Glomerular endothelial cell (primary cell): ENCODE measurements around the gene TREH. TPM values are rescaled to one million over a fixed set of nuclear protein-coding genes. Genes with fewer than 3 reads are reported as not detected.

ENCODE experiments used
- DNase-seq: peaks from one replicate; pipeline ENCODE4 v3.0.0-alpha.2; 2011; ENCODE audit warnings: low read depth, low spot score; ENCODE audit errors: extremely low read depth
- total RNA-seq: library from RNA; depleted of rRNA; stranded (reverse); fragments of >200 nt; gene quantifications from 2 replicates; pipeline ENCODE4 v1.2.3, GENCODE V29; 2015

The TREH gene
- total RNA-seq, 1 donor from 2014 or later = not detected

DNA sequence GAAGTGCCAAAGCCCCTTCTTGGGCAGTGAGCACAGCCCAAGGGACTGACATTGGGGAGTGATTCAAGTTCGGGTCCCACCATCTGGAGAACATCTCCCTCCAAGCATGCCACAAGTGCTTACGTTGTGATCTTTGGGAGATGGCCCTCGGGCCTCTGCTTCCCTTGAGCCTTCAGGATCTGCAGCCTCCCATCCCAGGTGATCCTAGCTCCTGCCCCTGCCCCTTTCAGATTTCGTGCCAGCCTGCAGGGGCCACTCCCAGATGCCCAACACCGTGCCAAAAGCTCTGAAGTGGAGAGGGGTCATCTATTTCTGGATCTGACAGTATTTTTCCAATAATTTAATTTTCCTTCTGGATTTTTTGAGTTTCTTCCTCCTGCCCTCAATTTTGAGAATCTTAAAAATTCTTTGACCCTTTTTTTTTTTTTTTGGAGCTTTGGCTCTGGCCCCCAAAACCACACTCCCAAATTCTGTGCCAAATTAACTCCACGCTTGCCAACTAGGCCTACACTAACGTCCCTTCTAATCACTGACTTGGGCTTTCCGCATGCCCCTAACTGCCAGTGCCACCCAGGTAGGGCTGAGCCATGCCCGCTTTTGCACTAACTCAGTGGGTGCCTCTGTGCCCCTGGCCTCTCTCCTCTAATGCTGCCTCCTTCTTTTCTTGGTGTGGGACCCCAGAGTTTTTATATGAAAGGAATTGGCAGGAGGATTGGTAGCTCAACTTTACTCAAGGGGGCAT lies 46.7 kb downstream of the TREH start:
- DNase-seq = no peak

DNA sequence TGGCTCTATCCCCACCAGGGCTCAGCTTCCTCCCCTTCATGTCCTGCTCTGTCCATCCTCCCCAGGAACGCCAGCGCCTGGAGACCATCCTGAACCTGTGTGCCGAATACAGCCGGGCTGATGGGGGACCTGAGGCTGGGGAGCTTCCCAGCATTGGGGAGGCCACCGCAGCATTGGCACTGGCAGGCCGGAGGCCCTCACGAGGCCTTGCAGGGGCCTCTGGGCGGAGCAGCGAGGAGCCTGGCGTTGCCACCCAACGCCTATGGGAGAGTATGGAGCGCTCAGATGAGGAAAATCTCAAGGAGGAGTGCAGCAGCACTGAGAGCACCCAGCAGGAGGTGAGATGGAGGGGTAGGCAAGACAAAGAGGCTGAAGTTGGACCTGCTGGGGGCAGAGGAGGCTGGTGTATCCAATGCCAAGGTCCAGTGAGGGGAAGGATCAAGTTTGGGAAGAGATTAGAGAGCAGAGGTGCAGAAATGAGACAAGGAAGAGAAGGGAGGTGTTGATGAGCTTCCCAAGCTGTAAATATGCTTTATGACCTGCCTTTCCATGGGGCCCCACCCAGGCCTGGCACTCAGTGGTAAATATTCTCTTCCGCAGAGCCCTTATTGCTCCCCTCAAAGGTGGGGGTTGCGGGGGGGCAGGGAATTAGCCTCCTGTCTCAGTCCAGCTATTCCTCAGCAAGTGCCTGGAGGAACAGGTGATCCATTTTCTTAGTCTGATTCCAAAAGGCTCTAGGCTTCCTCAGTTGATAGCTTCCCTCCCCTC lies 48.1 kb downstream of the TREH start:
- no peak for DNase-seq

DNA sequence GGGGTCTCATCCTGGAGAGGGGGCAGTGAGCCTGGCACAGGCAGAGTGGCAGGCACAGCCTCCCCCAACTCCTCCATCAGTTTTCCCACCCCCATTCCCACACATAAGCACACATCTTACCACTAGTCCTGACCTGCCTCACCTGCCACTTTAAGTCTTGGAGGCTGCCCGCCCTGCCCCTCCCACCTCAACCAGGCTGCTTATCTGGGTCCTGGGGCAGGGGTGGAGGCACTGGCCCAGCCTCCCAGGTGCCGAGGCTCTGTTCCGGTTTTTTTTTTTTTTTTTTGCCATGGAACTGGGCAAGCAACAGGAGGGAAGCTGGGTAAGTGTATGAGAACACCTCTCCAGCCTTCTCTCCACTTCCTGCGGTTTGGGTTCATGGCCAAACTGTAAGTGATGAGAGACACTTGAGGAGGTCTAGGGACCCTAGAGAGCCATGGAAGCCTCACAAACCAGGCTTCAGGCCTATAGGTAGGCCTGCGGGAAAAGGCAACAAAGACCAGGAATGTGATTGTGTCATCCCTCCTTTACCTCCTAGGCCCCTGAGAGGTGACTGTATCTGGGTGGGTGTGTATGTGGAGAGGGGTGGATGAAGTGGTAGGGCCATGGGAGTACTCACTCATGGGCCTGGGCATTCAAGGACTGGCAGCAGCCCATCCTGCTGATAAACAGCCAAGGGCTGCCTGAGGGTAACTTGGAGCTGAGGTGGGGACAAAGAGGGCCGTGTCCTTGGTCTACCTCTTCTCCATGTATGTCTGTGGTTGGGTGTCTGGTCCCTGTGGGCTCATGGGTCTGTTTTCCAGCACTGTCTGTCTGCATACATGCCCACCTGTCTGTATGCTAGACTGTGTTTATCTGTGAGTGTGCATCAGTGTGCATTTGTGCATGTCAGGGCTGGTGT lies 49.4 kb downstream of the TREH start:
- DNase-seq = no peak

DNA sequence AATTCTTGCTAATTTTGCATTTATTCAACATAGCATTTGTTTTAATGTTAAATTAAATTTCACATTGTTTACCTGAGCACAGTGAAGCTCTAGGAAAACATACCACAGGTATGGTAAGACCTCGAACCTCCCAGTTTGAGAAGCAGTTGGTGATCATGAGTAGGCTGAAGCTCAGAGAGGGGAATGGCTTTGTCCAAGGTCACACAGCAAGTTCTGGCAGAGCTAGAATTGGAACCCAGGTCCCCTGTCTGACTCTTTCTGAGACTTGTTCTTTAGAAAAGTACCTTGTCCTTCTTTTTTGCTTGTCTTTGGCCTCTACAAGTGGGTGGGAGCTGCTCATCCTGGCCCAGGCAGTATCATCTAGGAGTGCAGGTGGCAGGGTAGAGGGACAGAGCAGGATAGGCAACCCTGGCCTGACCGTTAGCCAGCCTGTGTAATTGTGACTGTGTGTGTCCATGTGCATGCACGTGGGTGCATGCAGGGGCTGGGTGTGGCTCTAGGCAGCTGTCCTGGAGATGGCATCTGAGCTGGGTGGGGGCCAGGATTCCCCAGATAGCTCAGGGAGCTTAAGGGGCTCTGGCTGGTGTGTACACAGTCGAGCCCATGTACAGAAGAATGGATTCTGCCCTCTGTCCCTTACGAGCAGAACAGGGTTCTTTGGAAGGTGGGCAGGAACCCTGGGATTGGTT lies 50.4 kb downstream of the TREH start:
- no peak for DNase-seq

DNA sequence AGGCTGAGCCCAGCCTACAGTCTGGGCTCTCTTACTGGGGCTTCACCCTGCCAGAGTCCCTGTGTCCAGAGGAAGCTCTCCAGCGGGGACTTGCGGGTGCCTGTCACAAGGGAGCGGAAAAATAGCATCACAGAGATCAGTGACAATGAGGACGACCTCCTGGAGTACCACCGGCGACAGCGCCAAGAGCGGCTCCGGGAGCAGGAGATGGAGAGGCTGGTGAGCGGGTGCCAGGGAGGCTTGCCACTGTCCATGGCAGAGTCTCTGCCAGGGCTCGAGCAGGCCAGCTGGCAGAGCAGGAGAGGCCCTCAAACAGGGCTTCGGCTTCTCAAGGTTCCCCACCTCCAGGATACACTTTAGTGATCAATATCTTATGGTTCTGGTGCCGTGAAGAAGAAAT lies 51.0 kb downstream of the TREH start:
- no peak for DNase-seq

DNA sequence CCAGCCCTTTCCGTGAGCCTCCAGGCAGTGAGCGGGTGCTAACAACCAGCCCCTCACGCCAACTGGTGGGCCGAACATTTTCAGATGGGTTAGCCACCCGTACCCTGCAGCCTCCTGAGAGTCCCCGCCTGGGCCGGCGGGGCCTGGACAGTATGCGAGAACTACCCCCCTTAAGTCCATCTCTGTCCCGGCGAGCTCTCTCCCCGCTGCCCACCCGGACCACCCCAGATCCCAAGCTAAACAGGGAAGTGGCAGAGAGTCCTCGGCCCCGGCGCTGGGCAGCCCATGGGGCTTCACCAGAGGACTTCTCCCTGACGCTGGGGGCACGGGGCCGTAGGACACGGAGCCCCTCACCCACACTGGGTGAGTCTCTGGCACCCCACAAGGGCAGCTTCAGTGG lies 51.4 kb downstream of the TREH start:
- DNase-seq = no peak

DNA sequence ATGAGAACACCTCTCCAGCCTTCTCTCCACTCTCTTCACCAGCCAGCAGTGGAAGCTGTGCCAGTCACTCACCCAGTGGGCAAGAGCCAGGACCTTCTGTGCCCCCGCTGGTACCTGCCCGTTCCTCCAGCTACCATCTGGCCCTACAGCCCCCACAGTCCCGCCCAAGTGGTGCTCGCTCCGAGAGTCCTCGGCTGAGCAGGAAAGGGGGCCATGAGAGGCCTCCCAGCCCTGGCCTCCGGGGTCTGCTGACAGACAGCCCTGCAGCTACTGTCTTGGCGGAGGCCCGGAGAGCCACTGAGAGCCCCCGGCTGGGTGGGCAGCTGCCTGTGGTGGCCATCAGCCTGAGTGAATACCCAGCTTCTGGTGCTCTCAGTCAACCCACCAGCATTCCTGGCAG lies 51.9 kb downstream of the TREH start:
- DNase-seq = no peak

DNA sequence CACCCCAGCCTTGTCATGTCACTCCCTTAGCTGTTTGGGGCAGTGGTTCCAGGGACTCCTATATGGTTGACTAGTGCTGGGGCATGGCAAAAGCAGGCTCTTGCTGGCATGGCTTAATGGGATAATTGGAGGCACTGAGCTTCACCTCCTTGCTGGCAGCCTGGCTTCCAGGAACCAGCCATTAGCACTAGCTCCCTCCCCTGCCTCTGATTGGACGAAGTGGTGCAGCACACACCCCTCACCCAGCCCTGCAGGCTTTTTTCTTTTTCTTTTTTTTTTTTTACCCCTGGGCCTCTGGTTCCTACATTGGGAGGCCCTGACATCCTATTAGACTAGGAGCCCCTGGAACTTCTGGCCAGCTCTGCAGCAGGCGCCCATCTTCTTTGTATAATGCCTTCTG lies 53.5 kb downstream of the TREH start:
- DNase-seq = no peak

DNA sequence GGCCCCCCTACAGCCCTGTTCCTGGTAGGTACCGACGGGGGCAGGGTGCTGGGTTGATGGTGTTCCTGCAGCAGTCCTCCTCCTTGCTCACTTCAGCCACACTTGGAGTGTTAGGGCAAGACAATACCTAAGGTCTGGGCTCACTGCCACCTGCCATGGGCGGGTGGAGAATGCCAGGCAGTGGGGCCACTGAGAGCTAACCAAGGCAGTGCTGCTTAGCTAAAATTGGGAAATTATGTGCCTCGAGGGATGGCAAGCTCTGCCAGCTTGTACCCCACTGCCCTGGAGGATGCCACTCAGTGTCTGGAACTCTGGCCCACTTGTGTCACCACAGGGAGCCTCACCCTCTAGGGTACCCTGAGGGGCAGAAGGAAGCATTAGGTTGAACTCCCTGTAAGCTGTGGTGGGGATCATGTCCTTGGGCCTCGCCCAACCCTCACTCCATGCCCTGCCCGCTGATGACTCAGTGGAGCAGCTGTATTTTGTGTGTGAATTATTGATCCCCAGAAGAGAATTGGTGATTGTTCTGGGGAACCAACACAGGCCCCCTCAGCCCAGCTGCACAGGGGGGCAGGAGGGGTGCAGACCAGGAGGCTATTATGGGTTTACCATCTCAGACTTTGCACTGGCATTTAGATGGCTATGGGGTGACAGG lies 54.3 kb downstream of the TREH start:
- no peak for DNase-seq

DNA sequence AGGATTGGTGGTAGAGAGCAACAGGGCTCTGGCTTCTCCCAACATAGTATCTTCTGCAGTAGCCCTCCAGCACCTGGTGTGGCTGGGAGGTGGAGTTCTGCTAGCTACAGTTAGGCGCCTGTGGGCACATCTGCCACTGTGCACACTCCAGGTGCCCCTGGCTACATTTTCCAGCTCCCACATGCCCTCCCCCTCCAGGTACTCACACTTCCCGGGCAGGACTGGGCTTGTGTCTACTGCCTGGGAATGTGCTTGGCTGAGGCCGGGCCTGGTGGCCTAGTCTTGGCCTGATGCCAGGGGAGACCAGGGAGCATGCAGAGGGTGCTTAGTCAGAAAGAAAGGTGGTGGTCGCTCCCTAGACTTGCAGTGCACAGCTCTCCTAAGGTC lies 56.2 kb downstream of the TREH start:
- no peak for DNase-seq

DNA sequence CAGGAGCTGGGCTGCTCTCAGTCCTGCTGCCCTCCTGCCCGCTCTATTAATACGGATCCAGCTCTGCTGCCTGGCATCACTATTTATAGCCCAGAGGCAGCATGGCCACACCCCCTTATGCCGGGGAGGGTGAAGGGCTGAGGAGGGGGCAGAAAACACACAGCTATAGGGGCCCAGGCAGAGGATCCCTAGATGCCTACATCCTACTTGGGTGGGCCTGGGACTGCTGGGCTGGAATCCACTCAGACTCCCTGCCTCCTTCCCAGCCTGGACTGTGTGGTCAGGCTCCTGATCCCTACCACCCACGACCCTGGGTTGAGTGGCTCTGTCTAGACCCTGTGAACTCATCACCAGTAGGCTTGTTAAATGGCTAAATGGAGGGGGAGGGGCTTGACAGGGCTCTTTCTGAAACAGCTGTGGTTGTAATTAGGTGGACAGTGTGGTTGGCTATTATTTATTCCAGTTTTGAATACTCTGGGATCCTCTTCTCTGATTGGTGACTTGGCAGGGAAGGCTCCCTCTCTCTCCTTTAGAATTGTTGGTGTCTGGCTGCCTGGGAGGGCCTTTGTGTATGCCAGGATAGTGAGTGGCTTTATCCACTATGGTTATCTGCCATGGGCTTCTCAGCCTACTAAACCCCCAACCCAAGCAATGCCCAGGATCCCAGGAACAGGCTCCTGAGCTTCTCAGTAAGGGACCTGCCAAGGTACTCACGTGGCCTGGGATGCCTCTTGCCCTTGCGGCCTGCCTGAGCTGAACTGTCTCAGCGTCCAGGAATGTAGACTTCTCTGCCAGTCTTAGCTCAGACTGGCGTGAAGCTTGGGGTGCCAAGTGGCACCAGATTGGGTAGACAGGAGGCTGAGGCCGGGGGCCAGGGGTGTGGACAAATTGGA lies 56.8 kb downstream of the TREH start:
- DNase-seq = no peak

DNA sequence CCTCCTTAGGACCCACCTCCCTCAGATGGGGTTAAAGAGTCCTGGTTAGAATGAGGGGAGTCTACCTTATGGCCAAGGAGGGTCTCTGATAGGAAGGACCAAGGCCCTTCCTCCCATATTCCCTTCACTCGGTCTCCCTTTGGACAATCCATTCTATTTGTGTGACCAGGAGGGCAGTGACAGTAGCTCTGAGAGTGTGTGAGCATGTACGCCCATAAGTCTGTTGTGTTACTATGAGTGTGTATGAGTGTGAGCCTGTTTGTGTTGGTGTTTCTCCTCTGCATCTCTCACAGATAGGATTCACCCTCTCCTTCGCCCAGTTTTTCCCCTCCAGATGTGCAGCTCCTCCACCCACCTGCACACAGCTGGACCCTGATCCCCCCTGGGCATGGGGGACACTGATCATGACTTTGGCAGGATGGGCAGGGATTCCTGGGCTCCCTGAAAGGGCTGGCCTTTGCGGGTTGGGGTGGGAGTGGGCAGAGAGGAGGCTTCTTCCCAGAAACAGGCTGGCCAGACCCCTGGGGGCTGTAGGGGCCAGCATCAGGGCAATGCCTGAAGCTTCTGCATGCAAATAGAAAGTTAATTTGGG lies 57.6 kb downstream of the TREH start:
- DNase-seq = no peak

DNA sequence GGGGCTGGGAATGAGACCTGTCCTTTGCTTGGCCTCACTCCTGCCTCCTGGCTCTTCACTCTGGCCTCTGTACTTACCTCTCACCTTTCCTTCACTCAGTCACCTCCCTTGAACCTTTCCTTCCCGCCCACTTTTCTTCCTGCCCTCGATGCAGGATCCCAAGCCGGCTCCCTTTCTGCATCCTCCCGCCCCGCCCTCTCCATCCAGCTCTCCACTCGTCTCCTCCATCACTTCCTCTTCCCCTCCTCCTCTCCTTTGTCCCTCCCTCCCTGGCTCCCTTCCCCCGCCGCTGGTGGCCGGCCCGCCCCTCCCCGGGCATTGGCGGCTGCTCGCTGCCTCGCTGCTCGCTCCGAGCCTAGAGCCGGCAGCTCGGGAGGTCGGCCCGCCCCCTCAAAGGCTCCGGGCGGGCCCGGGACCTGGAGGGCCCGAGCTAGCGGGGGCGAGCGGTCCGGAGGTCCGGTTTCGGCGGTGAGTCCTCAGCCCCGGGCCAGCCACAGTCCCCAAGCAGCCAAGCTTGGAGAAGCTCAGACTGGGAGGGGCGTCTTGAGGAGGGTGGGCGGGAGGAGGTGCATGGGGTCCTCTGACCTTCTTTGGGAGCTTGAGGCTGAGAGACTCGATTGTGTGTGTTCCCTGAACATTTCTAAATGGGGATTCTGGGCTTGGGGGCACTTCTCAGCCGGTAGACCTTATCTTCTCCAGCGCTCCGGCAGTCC lies 58.2 kb downstream of the TREH start:
- DNase-seq = no peak

DNA sequence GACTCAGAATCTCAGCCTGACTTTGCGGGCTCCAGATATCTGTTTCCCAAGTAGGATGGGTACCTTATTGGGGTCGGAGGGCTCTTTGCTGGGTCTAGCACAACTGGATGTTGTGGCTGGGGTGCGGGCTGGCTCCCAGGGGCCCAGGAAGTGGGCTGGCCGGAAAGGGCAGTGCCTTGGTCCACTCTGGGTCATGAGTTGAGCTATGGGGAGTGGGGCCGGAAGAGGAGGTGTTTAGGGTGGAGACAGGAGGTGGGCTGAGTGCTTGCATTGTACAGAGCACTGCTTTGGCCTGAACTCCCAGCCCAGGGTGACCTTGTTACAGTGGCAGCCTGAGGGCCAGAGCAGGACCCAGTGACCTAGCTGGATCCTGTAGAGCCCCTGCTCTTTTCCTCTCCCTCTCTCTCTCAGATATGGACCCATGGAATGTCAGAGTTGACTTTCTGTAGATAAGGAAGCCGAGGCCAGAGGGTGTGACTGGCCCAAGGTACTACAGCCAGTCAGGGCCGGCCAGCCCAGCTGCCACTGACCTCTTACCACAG lies 58.9 kb downstream of the TREH start:
- DNase-seq = no peak

DNA sequence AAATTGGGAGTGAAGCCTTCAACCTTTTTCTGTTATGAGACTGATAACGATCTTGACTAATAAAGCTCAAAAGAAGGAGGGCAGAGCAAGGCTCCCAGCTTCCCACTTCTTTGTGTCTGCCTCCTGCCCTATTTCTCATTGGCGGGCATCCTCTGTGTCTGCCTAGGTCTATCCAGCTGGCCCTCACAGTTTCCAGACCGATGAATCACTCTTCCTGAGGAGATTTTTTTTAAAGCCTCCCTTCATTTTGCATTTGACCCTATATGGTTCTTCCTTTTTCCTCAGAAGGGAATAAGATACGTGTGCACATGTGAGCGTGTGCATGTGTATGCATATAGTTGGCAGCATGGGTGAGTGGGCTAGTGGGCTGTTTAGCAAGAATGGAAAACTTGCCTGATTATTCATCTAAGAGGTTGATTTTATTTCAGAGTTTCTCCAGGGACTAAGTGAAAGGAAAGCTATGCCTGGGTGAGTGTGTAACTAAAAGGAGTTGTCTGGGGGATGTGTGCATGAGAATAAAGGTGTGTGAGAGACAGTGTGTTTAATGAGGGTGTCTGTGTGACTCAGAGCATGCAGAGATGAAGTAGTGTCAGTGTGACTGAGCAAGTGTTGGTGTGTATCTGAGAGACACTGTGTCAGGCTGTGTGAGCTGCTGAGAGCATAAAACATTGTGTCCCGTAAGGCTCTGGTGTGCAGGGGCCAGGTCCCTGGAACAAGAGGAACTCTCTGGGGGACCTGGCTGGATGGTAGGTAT lies 59.8 kb downstream of the TREH start:
- peak; percentile 97 for DNase-seq

DNA sequence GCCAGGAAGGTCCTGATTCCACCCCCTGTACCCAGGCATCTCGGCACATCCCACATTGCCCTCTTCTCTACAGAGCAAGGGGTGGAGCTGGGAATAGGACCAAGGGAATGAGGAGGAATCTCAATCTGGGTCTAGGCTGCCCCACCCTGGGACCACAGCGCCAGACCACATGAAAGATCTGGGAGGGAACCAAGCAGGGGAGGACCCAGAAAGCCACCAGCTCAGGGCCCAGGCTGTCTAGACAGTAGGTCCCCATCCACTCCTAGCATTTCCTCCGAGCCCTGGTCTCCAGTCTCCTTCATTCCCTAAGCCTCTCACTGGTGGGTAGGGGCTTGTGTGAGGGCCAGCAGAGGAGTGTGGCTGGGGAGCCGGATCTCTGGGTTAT lies 60.5 kb downstream of the TREH start:
- DNase-seq = no peak
